Cardiac muscle cell (in vitro differentiated cells and primary cell): ENCODE results near the gene CDC42EP2. TPM values are rescaled to one million over a fixed set of nuclear protein-coding genes. Genes with fewer than 3 reads are reported as not detected.
A peak's percentile ranks its signal among the peaks of the same experiment; 100 is the strongest.

Source experiments
- DNase-seq, 2 donors: peaks; one replicate each; pipeline versions ENCODE4 v3.0.0 to v3.0.0-alpha.2; 2010 to 2017; ENCODE audit warnings: low read depth in 1 of 2, low spot score in 1 of 2
- H3K27ac ChIP-seq: fragments of 200-600 bp; sonication (generic); 2 replicates; pipeline ENCODE4 v1.5.1; 2016
- H3K27me3 ChIP-seq: fragments of 200-600 bp; sonication (generic); 2 replicates; pipeline ENCODE4 v1.6.0; 2016; ENCODE audit warnings: control low read depth
- H3K36me3 ChIP-seq: fragments of 200-600 bp; sonication (generic); 2 replicates; pipeline ENCODE4 v1.5.1; 2016; ENCODE audit warnings: control low read depth
- H3K4me1 ChIP-seq: fragments of 200-600 bp; sonication (generic); 2 replicates; pipeline ENCODE4 v1.8.1; 2017; ENCODE audit warnings: low read depth, mild to moderate bottlenecking, mixed run types
- H3K4me3 ChIP-seq: fragments of 200-600 bp; sonication (generic); 2 replicates; pipeline ENCODE4 v1.5.1; 2016; ENCODE audit warnings: mild to moderate bottlenecking
- H3K9me3 ChIP-seq: fragments of 200-600 bp; sonication (generic); 2 replicates; pipeline ENCODE4 v1.5.1; 2017; ENCODE audit warnings: low read depth, mild to moderate bottlenecking, control low read depth
- polyA plus RNA-seq: library from polyadenylated mRNA; unstranded; fragments of >200 nt; fragmentation: Nextera tagmentation; extraction: Ambion mirVana; gene quantifications from 2 replicates; pipeline ENCODE4 v1.2.1, GENCODE V29; 2016
- total RNA-seq: library from RNA; depleted of rRNA; stranded (reverse); fragments of >200 nt; gene quantifications from 2 replicates; pipeline ENCODE4 v1.2.3, GENCODE V29; 2016
- TF ChIP-seq, protein P1 (sequence below): IDR thresholded peaks from 2 replicates; pipeline ENCODE4 v1.5.1; 2012; ENCODE audit warnings: low read depth, mild to moderate bottlenecking, low read length

CDC42EP2 gene
- total and polyA plus RNA-seq, 2 experiments from 2014 or later: 0.26 to 1.1 TPM

GRCh38 chr11:65310215-65310614, 4.5 kb upstream of the CDC42EP2 start:
- no peak overlapping the region for H3K27ac ChIP-seq
- no peaks in the 10 kb centered on the region for H3K9me3 ChIP-seq
- H3K27me3 ChIP-seq: peaks cover 13% of the 10 kb centered on the region
- H3K4me3 ChIP-seq: no peak overlapping the region
- H3K4me1 ChIP-seq: no peaks in the 10 kb centered on the region
- TF ChIP-seq, protein P1, sequence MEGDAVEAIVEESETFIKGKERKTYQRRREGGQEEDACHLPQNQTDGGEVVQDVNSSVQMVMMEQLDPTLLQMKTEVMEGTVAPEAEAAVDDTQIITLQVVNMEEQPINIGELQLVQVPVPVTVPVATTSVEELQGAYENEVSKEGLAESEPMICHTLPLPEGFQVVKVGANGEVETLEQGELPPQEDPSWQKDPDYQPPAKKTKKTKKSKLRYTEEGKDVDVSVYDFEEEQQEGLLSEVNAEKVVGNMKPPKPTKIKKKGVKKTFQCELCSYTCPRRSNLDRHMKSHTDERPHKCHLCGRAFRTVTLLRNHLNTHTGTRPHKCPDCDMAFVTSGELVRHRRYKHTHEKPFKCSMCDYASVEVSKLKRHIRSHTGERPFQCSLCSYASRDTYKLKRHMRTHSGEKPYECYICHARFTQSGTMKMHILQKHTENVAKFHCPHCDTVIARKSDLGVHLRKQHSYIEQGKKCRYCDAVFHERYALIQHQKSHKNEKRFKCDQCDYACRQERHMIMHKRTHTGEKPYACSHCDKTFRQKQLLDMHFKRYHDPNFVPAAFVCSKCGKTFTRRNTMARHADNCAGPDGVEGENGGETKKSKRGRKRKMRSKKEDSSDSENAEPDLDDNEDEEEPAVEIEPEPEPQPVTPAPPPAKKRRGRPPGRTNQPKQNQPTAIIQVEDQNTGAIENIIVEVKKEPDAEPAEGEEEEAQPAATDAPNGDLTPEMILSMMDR: no peak
- DNase-seq: no peak
- no peaks in the 10 kb centered on the region for H3K36me3 ChIP-seq

- DNase-seq: no peak
- no peak overlapping the region for H3K4me3 ChIP-seq
- no peak overlapping the region for H3K27ac ChIP-seq
- no peaks in the 10 kb centered on the region for H3K9me3 ChIP-seq
- TF ChIP-seq, protein P1: no peak
- no peaks in the 10 kb centered on the region for H3K4me1 ChIP-seq
- H3K27me3 ChIP-seq: peaks cover 13% of the 10 kb centered on the region
- no peaks in the 10 kb centered on the region for H3K36me3 ChIP-seq
These were observed 3.9 kb upstream of the CDC42EP2 start for GRCh38 chr11:65310736-65311135.

GRCh38 chr11:65311170-65311678, 3.4 kb upstream of the CDC42EP2 start:
- H3K27me3 ChIP-seq: peaks cover 13% of the 10 kb centered on the region
- peak in 1 of 2 donors; percentile 40 for DNase-seq
- H3K4me3 ChIP-seq: no peak overlapping the region
- TF ChIP-seq, protein P1: no peak
- H3K36me3 ChIP-seq: no peaks in the 10 kb centered on the region
- no peaks in the 10 kb centered on the region for H3K9me3 ChIP-seq
- no peak overlapping the region for H3K27ac ChIP-seq
- H3K4me1 ChIP-seq: no peaks in the 10 kb centered on the region

DNA sequence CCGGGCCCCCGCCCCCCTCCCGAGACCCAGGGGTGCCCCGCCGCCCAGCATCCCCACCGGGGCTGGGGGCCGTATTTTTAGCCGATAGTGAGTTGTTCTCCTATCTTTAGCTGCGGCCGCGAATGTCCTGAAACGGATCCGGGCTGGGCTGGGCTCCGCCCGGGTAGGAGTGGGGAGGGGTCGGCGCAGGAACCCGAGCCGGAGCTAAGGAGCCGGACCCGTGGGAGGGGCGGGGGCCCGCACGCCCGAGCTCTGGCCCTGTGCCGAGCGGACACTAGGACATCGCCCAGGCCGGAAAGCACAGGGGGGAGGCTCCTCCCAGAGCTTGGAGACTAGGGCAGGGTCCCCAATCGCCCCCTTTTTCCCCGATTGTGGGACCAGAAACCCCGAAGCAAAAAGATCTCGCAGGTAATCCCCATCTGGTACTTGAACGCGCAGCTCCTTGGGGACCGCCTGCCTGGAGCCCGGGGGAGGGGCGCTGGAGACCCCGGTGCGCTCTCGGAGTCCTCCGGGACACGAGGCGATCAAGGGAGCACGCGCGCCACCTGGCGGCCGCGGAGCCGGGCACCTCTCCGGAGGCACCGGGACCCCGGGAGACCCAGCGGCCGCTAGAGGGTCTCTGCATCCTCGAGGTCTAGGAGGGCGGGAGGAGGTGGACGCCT, 669 bp downstream of the CDC42EP2 start:
- TF ChIP-seq, protein P1: peak; percentile 94

GRCh38 chr11:65315866-65316226, 1.2 kb downstream of the CDC42EP2 start:
- H3K36me3 ChIP-seq: no peaks in the 10 kb centered on the region
- DNase-seq: no peak
- H3K27me3 ChIP-seq: peaks cover 13% of the 10 kb centered on the region
- H3K4me3 ChIP-seq: no peak overlapping the region
- no peak overlapping the region for H3K27ac ChIP-seq
- TF ChIP-seq, protein P1: no peak
- peaks cover 9% of the 10 kb centered on the region for H3K4me1 ChIP-seq
- no peaks in the 10 kb centered on the region for H3K9me3 ChIP-seq

More for the DNA sequence above, 669 bp downstream of the CDC42EP2 start:
- H3K27ac ChIP-seq: no peak overlapping the region
- H3K36me3 ChIP-seq: no peaks in the 10 kb centered on the region
- no peaks in the 10 kb centered on the region for H3K9me3 ChIP-seq
- H3K4me3 ChIP-seq: peak overlapping the region; percentile 50
- peak; percentile 80 to 92 for DNase-seq
- peaks cover 9% of the 10 kb centered on the region for H3K4me1 ChIP-seq
- peaks cover 13% of the 10 kb centered on the region for H3K27me3 ChIP-seq
